Upper lobe of right lung (tissue), 1 donor: ENCODE results near the gene ELF2. TPM values are rescaled to one million over a fixed set of nuclear protein-coding genes. Genes with fewer than 3 reads are reported as not detected.
A peak's percentile ranks its signal among the peaks of the same experiment; 100 is the strongest.

Experiments
- ATAC-seq: fragments of 200-7000 bp; cut with Tn5 transposase; one replicate; pipeline ENCODE4 v1.9.1; 2020; ENCODE audit warnings: mild to moderate bottlenecking, moderate library complexity
- DNase-seq: peaks from one replicate; pipeline ENCODE4 v3.0.0-alpha.2; 2020
- H3K27ac ChIP-seq: fragments of 200-600 bp; one replicate; pipeline ENCODE4 v1.8.0; 2022
- H3K27me3 ChIP-seq: fragments of 200-600 bp; one replicate; pipeline ENCODE4 v1.8.0; 2022; ENCODE audit warnings: mild to moderate bottlenecking
- H3K36me3 ChIP-seq: fragments of 200-600 bp; one replicate; pipeline ENCODE4 v1.8.0; 2022
- H3K4me1 ChIP-seq: fragments of 200-600 bp; one replicate; pipeline ENCODE4 v1.8.0; 2022
- H3K4me3 ChIP-seq: fragments of 200-600 bp; one replicate; pipeline ENCODE4 v1.8.0; 2022; ENCODE audit warnings: mild to moderate bottlenecking
- H3K9me3 ChIP-seq: fragments of 200-600 bp; one replicate; pipeline ENCODE4 v1.8.0; 2022
- intact Hi-C: fragments of 100-400 bp; cut with DNase I; formaldehyde crosslinking; loops from one replicate; pipeline ENCODE4 v1.11.0; 2022
- total RNA-seq: library from RNA; stranded (reverse); fragmentation: NEBNext Ultra II Directional; extraction: Animal tissue kit (Norgen Biotek cat#: 25700); gene quantifications from one replicate; pipeline ENCODE4 v1.2.1, GENCODE V29; 2021
- TF ChIP-seq, protein P1 (sequence below): fragments of 200-600 bp; IDR thresholded peaks from one replicate; pipeline ENCODE4 v1.8.0; 2022; ENCODE audit warnings: antibody characterized with exemption
- donor health status: DM: no; HTN: yes; CAD: no; lungs with severe emphysema.

ELF2 gene
- total RNA-seq, 1 donor from 2014 or later: 48.2 TPM

DNA sequence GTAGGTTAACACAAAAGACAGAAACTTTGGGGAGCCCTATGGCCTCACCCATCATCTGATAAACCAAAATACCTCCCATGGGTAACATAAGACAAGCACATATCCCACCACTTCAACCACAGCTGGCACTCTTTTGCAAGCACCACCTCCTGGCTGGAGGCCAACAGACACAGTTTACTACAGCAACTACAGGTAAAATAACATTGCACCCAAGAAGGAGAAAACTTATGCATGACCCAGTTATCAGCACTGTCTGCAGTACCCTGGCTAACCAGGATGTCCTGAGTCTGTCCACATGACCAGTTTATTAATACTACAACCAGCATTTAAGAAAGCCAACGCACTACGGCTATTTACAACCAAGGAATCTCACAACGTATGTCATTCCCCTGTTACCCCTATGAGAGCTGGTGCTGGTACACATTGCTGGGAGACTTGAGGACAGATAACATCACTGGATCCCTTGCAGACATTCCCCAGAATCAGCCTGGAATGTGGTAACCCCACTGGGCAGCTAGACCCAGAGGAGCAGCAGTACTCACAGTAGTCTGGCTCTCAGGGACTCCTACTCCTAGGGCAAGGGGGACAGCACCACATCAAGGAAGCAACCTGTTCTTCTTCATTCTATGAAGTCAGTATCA lies 32.0 kb downstream of the ELF2 start:
- DNase-seq: no peak
- Histone ChIP-seq H3K27ac (no peak overlapping the region), H3K27me3 (no peaks in the 10 kb centered on the region), H3K4me1 (peaks cover 11% of the 10 kb centered on the region), H3K9me3 (no peaks in the 10 kb centered on the region), H3K4me3 (no peak overlapping the region), H3K36me3 (no peaks in the 10 kb centered on the region)
- TF ChIP-seq, protein P1, sequence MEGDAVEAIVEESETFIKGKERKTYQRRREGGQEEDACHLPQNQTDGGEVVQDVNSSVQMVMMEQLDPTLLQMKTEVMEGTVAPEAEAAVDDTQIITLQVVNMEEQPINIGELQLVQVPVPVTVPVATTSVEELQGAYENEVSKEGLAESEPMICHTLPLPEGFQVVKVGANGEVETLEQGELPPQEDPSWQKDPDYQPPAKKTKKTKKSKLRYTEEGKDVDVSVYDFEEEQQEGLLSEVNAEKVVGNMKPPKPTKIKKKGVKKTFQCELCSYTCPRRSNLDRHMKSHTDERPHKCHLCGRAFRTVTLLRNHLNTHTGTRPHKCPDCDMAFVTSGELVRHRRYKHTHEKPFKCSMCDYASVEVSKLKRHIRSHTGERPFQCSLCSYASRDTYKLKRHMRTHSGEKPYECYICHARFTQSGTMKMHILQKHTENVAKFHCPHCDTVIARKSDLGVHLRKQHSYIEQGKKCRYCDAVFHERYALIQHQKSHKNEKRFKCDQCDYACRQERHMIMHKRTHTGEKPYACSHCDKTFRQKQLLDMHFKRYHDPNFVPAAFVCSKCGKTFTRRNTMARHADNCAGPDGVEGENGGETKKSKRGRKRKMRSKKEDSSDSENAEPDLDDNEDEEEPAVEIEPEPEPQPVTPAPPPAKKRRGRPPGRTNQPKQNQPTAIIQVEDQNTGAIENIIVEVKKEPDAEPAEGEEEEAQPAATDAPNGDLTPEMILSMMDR: no peak
- intact Hi-C loops: no loop called here
- peak; percentile 10 for ATAC-seq

GRCh38 chr4:139144161-139144859 lies 32.7 kb downstream of the ELF2 start:
- Histone ChIP-seq H3K27ac (no peak overlapping the region), H3K9me3 (no peaks in the 10 kb centered on the region), H3K36me3 (no peaks in the 10 kb centered on the region), H3K4me3 (no peak overlapping the region), H3K4me1 (peaks cover 11% of the 10 kb centered on the region), H3K27me3 (no peaks in the 10 kb centered on the region)
- intact Hi-C loops: no loop called here
- peak; percentile 73 for DNase-seq
- ATAC-seq: peak; percentile 90
- TF ChIP-seq, protein P1: no peak

DNA sequence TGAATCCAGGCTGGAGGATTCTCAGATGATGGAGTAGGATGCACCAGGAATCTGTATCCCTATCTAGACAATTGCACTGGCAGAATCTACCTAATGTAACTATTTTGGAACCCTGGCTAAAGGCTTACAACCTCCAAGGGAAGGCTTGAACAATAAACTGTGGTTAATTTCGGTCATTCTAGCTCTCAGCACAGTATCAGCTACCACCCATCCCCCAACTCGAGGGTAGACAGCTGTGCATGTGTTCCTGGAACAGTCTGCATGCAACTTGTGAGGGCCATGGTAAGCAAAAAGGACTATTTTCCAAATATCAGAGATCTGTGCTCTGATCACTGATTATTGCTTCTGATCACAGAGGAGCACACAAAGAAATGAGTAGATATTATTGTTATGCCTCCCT lies 34.0 kb downstream of the ELF2 start:
- TF ChIP-seq, protein P1: no peak
- Histone ChIP-seq H3K4me3 (no peak overlapping the region), H3K9me3 (no peaks in the 10 kb centered on the region), H3K27me3 (no peaks in the 10 kb centered on the region), H3K4me1 (peaks cover 11% of the 10 kb centered on the region), H3K36me3 (no peaks in the 10 kb centered on the region), H3K27ac (no peak overlapping the region)
- intact Hi-C loops: no loop called here
- ATAC-seq: no peak
- DNase-seq: no peak

- Histone ChIP-seq H3K27ac (no peak overlapping the region), H3K4me1 (peaks cover 11% of the 10 kb centered on the region), H3K36me3 (peaks cover 5% of the 10 kb centered on the region), H3K9me3 (no peaks in the 10 kb centered on the region), H3K4me3 (no peak overlapping the region), H3K27me3 (no peaks in the 10 kb centered on the region)
- ATAC-seq (no peak), DNase-seq (no peak)
- intact Hi-C loops: no loop called here
- TF ChIP-seq, protein P1: no peak
These were observed 34.9 kb downstream of the ELF2 start for GRCh38 chr4:139142087-139142486.

DNA sequence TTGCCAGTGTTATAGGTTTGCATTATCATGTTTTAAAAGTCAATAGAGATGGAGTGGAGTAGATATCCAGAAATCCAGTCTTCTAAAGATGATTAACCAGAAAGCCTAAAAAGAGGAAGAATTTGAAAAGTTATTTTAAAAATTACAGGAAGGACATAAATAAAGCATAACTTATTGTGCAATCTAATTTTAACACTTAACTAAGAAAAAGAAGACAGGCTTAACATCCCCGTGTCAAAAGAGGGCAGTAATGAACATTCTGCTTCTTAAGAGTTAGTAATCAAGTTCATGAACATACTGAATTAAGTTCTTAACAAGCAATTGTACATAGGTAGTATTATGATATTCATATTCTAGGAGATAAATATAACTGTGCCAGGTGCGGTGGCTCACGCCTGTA lies 39.3 kb downstream of the ELF2 start:
- H3K36me3 ChIP-seq: peaks cover 32% of the 10 kb centered on the region
- DNase-seq (no peak), ATAC-seq (no peak)
- no peaks in the 10 kb centered on the region for H3K27me3 ChIP-seq
- no peaks in the 10 kb centered on the region for H3K9me3 ChIP-seq
- no peak overlapping the region for H3K27ac ChIP-seq
- no peaks in the 10 kb centered on the region for H3K4me1 ChIP-seq
- H3K4me3 ChIP-seq: no peak overlapping the region
- TF ChIP-seq, protein P1: no peak
- intact Hi-C loops: no loop called here
